ENCODE measurements around the gene LIPH. TPM values are rescaled to one million over a fixed set of nuclear protein-coding genes. Genes with fewer than 3 reads are reported as not detected.

The LIPH gene
- total and polyA plus RNA-seq, 2 of the 8 experiments (the other 6 are each of a cell fraction or from before 2014, with no cell fraction given) = 0.08 TPM; not detected in 1

GRCh38 chr3:185549122-185549521 lies 3.3 kb downstream of the LIPH start:
- no peaks in the 10 kb centered on the region for H3K79me1 ChIP-seq (ENCODE audit: low read depth, low read length)
- ChIA-PET POLR2A (ENCODE audit: partially characterized antibody) (no interaction called here), CTCF (ENCODE audit: partially characterized antibody) (interaction anchor here (0.6 to 1.0 kb wide), 2 partner anchors 12 to 25 kb away, joined by 3 read pairs; no protein-coding TSS in a partner anchor)
- no peaks in the 10 kb centered on the region for H3K23me2 ChIP-seq (ENCODE audit: low read depth, low read length)
- no peak overlapping the region for H2BK15ac ChIP-seq (ENCODE audit: low read length)
- H3K27me3 ChIP-seq (replicated peaks in 1 of 4; ENCODE audit: control insufficient read depth in 3 of 4, extremely low read depth in 1 of 4, insufficient read depth in 3 of 4, low read length in 3 of 4) = no peaks in the 10 kb centered on the region
- no peaks in the 10 kb centered on the region for H4K20me1 ChIP-seq (replicated peaks in 1 of 2; ENCODE audit: control insufficient read depth in 1 of 2, insufficient read depth in 2 of 2, low read length in 2 of 2)
- no peak overlapping the region for H4K91ac ChIP-seq (replicated peaks; ENCODE audit: insufficient read length, low read length)
- TF ChIP-seq HDAC2 (IDR thresholded peaks at IDR 0.05; ENCODE audit: borderline replicate concordance in 1 of 2, low read depth in 2 of 2, low read length in 2 of 2) = no peak
- no peak for TF ChIP-seq SUZ12 (IDR thresholded peaks at IDR 0.05; ENCODE audit: low read length)
- no peak for TF ChIP-seq TBP (IDR thresholded peaks at IDR 0.05; ENCODE audit: low read depth, low read length)
- TF ChIP-seq NANOG (IDR thresholded peaks at IDR 0.05; ENCODE audit: insufficient read depth, low read depth, low read length, poor library complexity, severe bottlenecking) = no peak
- no peak for TF ChIP-seq JUN (IDR thresholded peaks at IDR 0.05; ENCODE audit: low read depth, low read length)
- TF ChIP-seq POLR2A (IDR thresholded peaks at IDR 0.05; ENCODE audit: control extremely low read depth in 1 of 2, low read depth in 2 of 2, low read length in 2 of 2) = no peak
- TF ChIP-seq RAD21 (IDR thresholded peaks at IDR 0.05 in 1 of 2, conservative IDR thresholded peaks at IDR 0.05 in 1 of 2; ENCODE audit: low read depth in 2 of 2, low read length in 2 of 2) = no peak
- TF ChIP-seq SP4 (IDR thresholded peaks at IDR 0.05; ENCODE audit: low read length) = no peak
- no peak for TF ChIP-seq SIRT6 (IDR thresholded peaks at IDR 0.05; ENCODE audit: low read length)
- TF ChIP-seq YY1 (IDR thresholded peaks at IDR 0.05; ENCODE audit: low read depth, low read length) = no peak
- TF ChIP-seq GABPA (IDR thresholded peaks at IDR 0.05; ENCODE audit: borderline replicate concordance, insufficient read depth, low read length) = no peak
- TF ChIP-seq TAF7 (optimal IDR thresholded peaks at IDR 0.05; ENCODE audit: borderline replicate concordance, low read depth, low read length) = no peak
- TF ChIP-seq POLR2AphosphoS5 (IDR thresholded peaks at IDR 0.05; ENCODE audit: low read depth, low read length) = no peak
- 85% methylated on average over 3 of the region's 3 CpGs; no CpG with 5 or more reads in 1 of the 2 experiments for WGBS, 2 experiments (ENCODE audit: extremely low coverage in 1 of 2, insufficient coverage in 1 of 2, insufficient read length in 1 of 2, insufficient replicate concordance in 2 of 2, low coverage in 1 of 2, low lambda C conversion rate in 2 of 2, missing lambda C conversion rate in 1 of 2)
- H3K4me2 ChIP-seq (ENCODE audit: insufficient read depth in 1 of 2, low read depth in 2 of 2, low read length in 2 of 2) = no peak overlapping the region
- H3K27ac ChIP-seq (ENCODE audit: low read depth, low read length) = no peak overlapping the region
- H2AK5ac ChIP-seq (ENCODE audit: low read depth, low read length) = no peak overlapping the region
- no peak overlapping the region for H4K8ac ChIP-seq (ENCODE audit: extremely low read depth, insufficient read depth, low read length)
- H2BK12ac ChIP-seq (ENCODE audit: low read depth, low read length) = no peak overlapping the region
- no peak overlapping the region for H3K9ac ChIP-seq (replicated peaks in 1 of 4; ENCODE audit: extremely low read depth in 1 of 4, low read depth in 3 of 4, low read length in 3 of 4)
- no peak overlapping the region for H3K56ac ChIP-seq (replicated peaks; ENCODE audit: insufficient read length, low read depth, low read length)
- no peak overlapping the region for H2BK5ac ChIP-seq (ENCODE audit: low read depth, low read length)
- H3K4ac ChIP-seq (replicated peaks; ENCODE audit: insufficient read length, low read depth, low read length) = no peak overlapping the region
- FAIRE-seq (no peak), DNase-seq (ENCODE audit: low read depth in 1 of 2, low spot score in 2 of 2) (no peak)
- H3K9me3 ChIP-seq (ENCODE audit: insufficient read depth in 2 of 2, low read depth in 1 of 2, low read length in 1 of 2) = no peaks in the 10 kb centered on the region
- H4K5ac ChIP-seq (ENCODE audit: insufficient read length, low read depth, low read length) = no peak overlapping the region
- no peak overlapping the region for H3K23ac ChIP-seq (ENCODE audit: insufficient read length)
- H2AFZ ChIP-seq (ENCODE audit: low read length) = no peak overlapping the region
- H3K36me3 ChIP-seq (ENCODE audit: control insufficient read depth in 2 of 4, insufficient read depth in 4 of 4, low read length in 3 of 4) = no peaks in the 10 kb centered on the region
- H3K14ac ChIP-seq (ENCODE audit: insufficient read length) = no peak overlapping the region
- H3K79me2 ChIP-seq (ENCODE audit: control insufficient read depth in 1 of 2, insufficient read depth in 2 of 2, low read length in 2 of 2) = no peaks in the 10 kb centered on the region
- no peak overlapping the region for H2BK120ac ChIP-seq (replicated peaks; ENCODE audit: low read depth, low read length)
- peaks cover 0 to 3% (median 0%) of the 10 kb centered on the region in 4 experiments; a peak in 1 of 7 replicates for H3K4me1 ChIP-seq (replicated peaks in 1 of 4; ENCODE audit: control insufficient read depth in 3 of 4, insufficient read depth in 4 of 4, low read length in 3 of 4)
- H3K18ac ChIP-seq (ENCODE audit: extremely low read depth, low read length) = no peak overlapping the region
- no peak overlapping the region for H2BK20ac ChIP-seq (ENCODE audit: low read length)
- H3K4me3 ChIP-seq (ENCODE audit: extremely low read depth in 1 of 4, insufficient read depth in 2 of 4, low read depth in 3 of 4, low read length in 4 of 4) = no peak overlapping the region

All from H1 (cell line).